IMR-90 (cell line): ENCODE data around the gene ACVRL1. TPM values are rescaled to one million over a fixed set of nuclear protein-coding genes. Genes with fewer than 3 reads are reported as not detected.

Experiments used
- ATAC-seq: fragments of 200-7000 bp; cut with Tn5 transposase; 2 replicates; pipeline ENCODE4 v1.9.1; 2020; ENCODE audit warnings: low read depth, mild to moderate bottlenecking, moderate library complexity
- BruUV-seq: library from RNA; stranded (reverse); fragments of 400-500 nt; replicated peaks from 2 replicates; lab custom pipeline; 2021; lab: Mats Ljungman, UMichigan
- CTCF ChIA-PET: fragments of 300-600 bp; formaldehyde crosslinking; extraction: SDS; loops from one replicate; lab custom pipeline; 2021; ENCODE audit warnings: antibody characterized with exemption; lab: Yijun Ruan, JAX
- POLR2A ChIA-PET: fragments of 300-600 bp; sonication (Branson Sonifier 250); formaldehyde crosslinking; loops from one replicate; lab custom pipeline; 2022; ENCODE audit warnings: antibody characterized with exemption; ENCODE audit not compliant: unreplicated experiment; lab: Charles Lee
- DNase-seq: peaks from one replicate; pipeline ENCODE4 v3.0.0; 2013
- H2AFZ ChIP-seq: replicated peaks from 2 replicates; pipeline ENCODE3; 2013; ENCODE audit warnings: low read length, mild to moderate bottlenecking; ENCODE audit not compliant: poor library complexity
- H2AK5ac ChIP-seq: 2 replicates; pipeline ENCODE4 v1.6.1; 2013; ENCODE audit warnings: low read depth, low read length, inconsistent platforms
- H2AK9ac ChIP-seq: replicated peaks from 2 replicates; pipeline ENCODE3; 2013; ENCODE audit warnings: mild to moderate bottlenecking, low read depth, low read length, moderate library complexity; ENCODE audit not compliant: poor library complexity
- H2BK120ac ChIP-seq: 2 replicates; pipeline ENCODE4 v1.6.1; 2013; ENCODE audit warnings: low read depth, low read length, inconsistent platforms
- H2BK15ac ChIP-seq: 3 replicates; pipeline ENCODE4 v1.6.1; 2013; ENCODE audit warnings: low read depth, low read length, inconsistent platforms
- H2BK20ac ChIP-seq: 2 replicates; pipeline ENCODE4 v1.6.1; 2013; ENCODE audit warnings: low read depth, mild to moderate bottlenecking, inconsistent platforms, low read length, moderate library complexity
- H2BK5ac ChIP-seq: 2 replicates; pipeline ENCODE4 v1.6.1; 2013; ENCODE audit warnings: mild to moderate bottlenecking, low read depth, low read length, inconsistent platforms; ENCODE audit not compliant: poor library complexity, severe bottlenecking
- H3K14ac ChIP-seq: replicated peaks from 2 replicates; pipeline ENCODE4 v1.6.1; 2013; ENCODE audit warnings: low read depth, low read length, inconsistent platforms
- H3K18ac ChIP-seq: 2 replicates; pipeline ENCODE4 v1.6.1; 2013; ENCODE audit warnings: low read depth, low read length, control low read depth
- H3K23ac ChIP-seq: 2 replicates; pipeline ENCODE4 v1.6.1; 2013; ENCODE audit warnings: low read depth, low read length, inconsistent platforms
- H3K27ac ChIP-seq: 2 replicates; pipeline ENCODE4 v1.5.1; 2013; ENCODE audit warnings: mild to moderate bottlenecking, control low read depth, low read length; ENCODE audit not compliant: insufficient read depth
- H3K27me3 ChIP-seq: 2 replicates; pipeline ENCODE4 v1.6.1; 2013; ENCODE audit warnings: low read length; ENCODE audit not compliant: control insufficient read depth, insufficient read depth
- H3K36me3 ChIP-seq: 2 replicates; pipeline ENCODE4 v1.6.1; 2013; ENCODE audit warnings: low read length, mixed read lengths; ENCODE audit not compliant: control insufficient read depth, insufficient read depth
- H3K4ac ChIP-seq: 2 replicates; pipeline ENCODE4 v1.6.1; 2013; ENCODE audit warnings: low read depth, low read length, inconsistent platforms
- H3K4me1 ChIP-seq: 2 replicates; pipeline ENCODE4 v1.6.1; 2013; ENCODE audit warnings: low read length, mixed read lengths; ENCODE audit not compliant: control insufficient read depth, insufficient read depth
- H3K4me2 ChIP-seq: 2 replicates; pipeline ENCODE4 v1.6.1; 2013; ENCODE audit warnings: low read depth, mild to moderate bottlenecking, control low read depth, low read length, moderate library complexity
- H3K4me3 ChIP-seq: 2 replicates; pipeline ENCODE4 v1.5.1; 2013; ENCODE audit warnings: low read depth, mild to moderate bottlenecking, control low read depth, low read length, moderate library complexity; ENCODE audit not compliant: insufficient read depth
- H3K56ac ChIP-seq: 2 replicates; pipeline ENCODE4 v1.6.1; 2013; ENCODE audit warnings: low read length, inconsistent platforms; ENCODE audit not compliant: insufficient read depth; ENCODE audit errors: extremely low read depth
- H3K79me1 ChIP-seq, 2 experiments: 2 replicates each; pipeline ENCODE4 v1.6.1; 2013; ENCODE audit warnings: low read length in 2 of 2, inconsistent platforms in 1 of 2, low read depth in 1 of 2
- H3K9ac ChIP-seq: 2 replicates; pipeline ENCODE4 v1.6.1; 2013; ENCODE audit warnings: low read depth, low read length, control low read depth
- H3K9me1 ChIP-seq: 2 replicates; pipeline ENCODE4 v1.6.1; 2013; ENCODE audit warnings: low read length, inconsistent platforms; ENCODE audit not compliant: insufficient read depth
- H3K9me3 ChIP-seq: 2 replicates; pipeline ENCODE4 v1.6.1; 2013; ENCODE audit warnings: low read length; ENCODE audit not compliant: control insufficient read depth, insufficient read depth
- H4K20me1 ChIP-seq: 2 replicates; pipeline ENCODE4 v1.6.1; 2013; ENCODE audit warnings: low read length, inconsistent platforms; ENCODE audit not compliant: insufficient read depth
- H4K5ac ChIP-seq: 2 replicates; pipeline ENCODE4 v1.6.1; 2013; ENCODE audit warnings: mild to moderate bottlenecking, low read depth, low read length, control low read depth
- H4K8ac ChIP-seq, 2 experiments: 2 replicates each; pipeline ENCODE4 v1.6.1; 2013; ENCODE audit warnings: low read depth in 2 of 2, low read length in 2 of 2, control low read depth in 1 of 2, inconsistent platforms in 1 of 2
- H4K91ac ChIP-seq: 2 replicates; pipeline ENCODE4 v1.6.1; 2013; ENCODE audit warnings: low read depth, low read length, inconsistent platforms; ENCODE audit not compliant: insufficient read depth
- CEBPB ChIP-seq: IDR thresholded peaks from 2 replicates; pipeline ENCODE4 v1.6.1; 2012; ENCODE audit warnings: low read depth, low read length, improper control_type of control experiment
- FOS ChIP-seq: fragments of 150-350 bp; IDR thresholded peaks from 2 replicates; pipeline ENCODE4 v1.6.1; 2016; ENCODE audit warnings: low read depth, low read length
- WGBS, 2 experiments: methylation state at CpG; one replicate each; pipeline versions ENCODE4 v1.1.5 to v1.1.7; 2013; ENCODE audit warnings: missing lambda C conversion rate in 2 of 2; ENCODE audit not compliant: insufficient read length in 1 of 2; ENCODE audit errors: extremely low coverage in 2 of 2; 5-methylcytosine and 5-hydroxymethylcytosine counted together
- dilution Hi-C: fragments of 300-500 bp; cut with HindIII; formaldehyde crosslinking; loops from one replicate; pipeline ENCODE4 v1.14.3; 2018; ENCODE audit warnings: low sequenced_read_pairs; ENCODE audit not compliant: unreplicated experiment
- in situ Hi-C: fragments of 300-500 bp; cut with MboI; formaldehyde crosslinking; loops from 3 replicates; pipeline ENCODE4 v1.14.3; 2019; ENCODE audit warnings: low sequenced_read_pairs, inconsistent platforms, mixed read lengths
- intact Hi-C: fragments of 100-400 bp; cut with micrococcal nuclease; formaldehyde crosslinking; loops from 2 replicates; pipeline ENCODE4 v1.10.0; 2022
- polyA plus RNA-seq, 3 experiments: library from polyadenylated mRNA; depleted of rRNA; stranded (reverse); fragments of >200 nt; gene quantifications; 2 replicates each; pipeline ENCODE4 v1.2.3, GENCODE V29; 2012; ENCODE audit warnings: low replicate concordance in 1 of 3
- total RNA-seq: library from RNA; depleted of rRNA; stranded (reverse); fragments of >200 nt; gene quantifications from 2 replicates; pipeline ENCODE4 v1.2.3, GENCODE V29; 2012
- TF ChIP-seq, protein P1 (sequence below): fragments of 150-350 bp; IDR thresholded peaks from 2 replicates; pipeline ENCODE4 v1.6.1; 2017; ENCODE audit warnings: mild to moderate bottlenecking, antibody characterized with exemption, low read length, low read depth

Gene ACVRL1
- total and polyA plus RNA-seq, 2 of the 4 experiments (the other 2 are of a cell fraction): 6.4 to 7.5 TPM

DNA sequence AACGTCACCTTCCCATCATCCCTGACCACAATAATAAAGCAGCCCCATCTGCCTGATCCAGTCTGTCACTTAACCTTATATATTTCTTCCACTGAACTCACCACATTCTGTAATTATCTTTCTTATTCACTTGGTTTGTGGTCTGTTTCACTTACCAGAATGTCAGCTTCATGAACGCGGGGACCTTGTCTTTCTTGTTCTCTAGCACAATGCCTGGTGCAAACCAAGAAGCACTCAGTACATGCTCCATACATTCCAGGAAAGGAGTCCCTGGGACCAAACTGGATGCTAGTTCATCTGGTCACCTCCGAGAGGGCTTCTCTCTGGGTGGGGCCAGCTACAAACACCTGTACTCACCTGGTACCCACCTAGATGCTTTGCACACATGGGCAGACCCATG, 36.8 kb upstream of the ACVRL1 start:
- H3K27ac ChIP-seq: no peak overlapping the region
- ATAC-seq (no peak), DNase-seq (no peak)
- intact Hi-C loops: no loop called here
- H2BK15ac ChIP-seq: no peak overlapping the region
- ChIA-PET POLR2A (no interaction called here), CTCF (no interaction called here)
- H3K9me1 ChIP-seq: no peaks in the 10 kb centered on the region
- TF ChIP-seq, protein P1, sequence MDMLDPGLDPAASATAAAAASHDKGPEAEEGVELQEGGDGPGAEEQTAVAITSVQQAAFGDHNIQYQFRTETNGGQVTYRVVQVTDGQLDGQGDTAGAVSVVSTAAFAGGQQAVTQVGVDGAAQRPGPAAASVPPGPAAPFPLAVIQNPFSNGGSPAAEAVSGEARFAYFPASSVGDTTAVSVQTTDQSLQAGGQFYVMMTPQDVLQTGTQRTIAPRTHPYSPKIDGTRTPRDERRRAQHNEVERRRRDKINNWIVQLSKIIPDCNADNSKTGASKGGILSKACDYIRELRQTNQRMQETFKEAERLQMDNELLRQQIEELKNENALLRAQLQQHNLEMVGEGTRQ: no peak
- TF ChIP-seq FOS: no peak
- TF ChIP-seq CEBPB: no peak
- no peak overlapping the region for H2BK20ac ChIP-seq
- H3K9me3 ChIP-seq: no peaks in the 10 kb centered on the region
- WGBS, 2 experiments: 80% methylated on average over 1 of the region's 4 CpGs; no CpG with 5 or more reads in 1 of the 2 experiments
- H3K79me1 ChIP-seq: no peaks in the 10 kb centered on the region
- no peak overlapping the region for H3K56ac ChIP-seq
- no peak overlapping the region for H4K91ac ChIP-seq
- no peak overlapping the region for H3K4me2 ChIP-seq
- no peak overlapping the region for H3K9ac ChIP-seq
- no peak overlapping the region for H2AFZ ChIP-seq
- in situ Hi-C loops: loop anchor here (5.0 kb wide), 1 partner anchor 448 kb away; the partner anchor contains the start of gene SLC4A8
- H2BK120ac ChIP-seq: no peak overlapping the region
- no peak overlapping the region for H3K18ac ChIP-seq
- no peak overlapping the region for H4K8ac ChIP-seq
- no peak overlapping the region for H2AK5ac ChIP-seq
- H2BK5ac ChIP-seq: no peak overlapping the region
- H3K4ac ChIP-seq: no peak overlapping the region
- H3K4me1 ChIP-seq: peaks cover 2% of the 10 kb centered on the region; the same call in 1 of the 2 replicates
- peaks cover 37% of the 10 kb centered on the region for H3K27me3 ChIP-seq
- no peak overlapping the region for H2AK9ac ChIP-seq
- H3K36me3 ChIP-seq: no peaks in the 10 kb centered on the region
- H4K20me1 ChIP-seq: no peaks in the 10 kb centered on the region
- no peak overlapping the region for H4K5ac ChIP-seq
- H3K4me3 ChIP-seq: no peak overlapping the region
- dilution Hi-C loops: loop anchor here (25.0 kb wide), 1 partner anchor 92 kb away; the partner anchor contains the start of gene ACVR1B
- H3K14ac ChIP-seq: no peak overlapping the region
- BruUV-seq: no TSS peak
- no peak overlapping the region for H3K23ac ChIP-seq
